HCT116 (cell line): ENCODE data around the gene GAPDH. TPM values are rescaled to one million over a fixed set of nuclear protein-coding genes. Genes with fewer than 3 reads are reported as not detected.

ENCODE experiments used
- ATAC-seq: fragments of 200-7000 bp; cut with Tn5 transposase; 2 replicates; pipeline ENCODE4 v1.9.1; 2020; ENCODE audit warnings: mild to moderate bottlenecking, moderate library complexity
- BruUV-seq: library from RNA; stranded (reverse); fragments of 400-500 nt; replicated peaks from 2 replicates; lab custom pipeline; 2021; lab: Mats Ljungman, UMichigan
- CTCF ChIA-PET: fragments of 300-600 bp; sonication (Branson Sonifier 250); formaldehyde crosslinking; loops from one replicate; lab custom pipeline; 2021; ENCODE audit warnings: antibody characterized with exemption; lab: Charles Lee
- POLR2A ChIA-PET: fragments of 300-600, 350-600 bp; sonication (Branson Sonifier 250); formaldehyde crosslinking; loops from one replicate; lab custom pipeline; 2021; ENCODE audit warnings: antibody characterized with exemption; lab: Charles Lee
- RAD21 ChIA-PET, 2 experiments: fragments of 300-600 bp; sonication (Branson Sonifier 250); formaldehyde crosslinking; loops; one replicate each; lab custom pipeline; 2023; ENCODE audit warnings: low total read pairs in 2 of 2; ENCODE audit not compliant: uncharacterized antibody in 2 of 2, unreplicated experiment in 2 of 2, low non-redundant PET in 1 of 2; lab: Charles Lee
- DNase-seq: peaks from one replicate; pipeline ENCODE4 v3.0.0-alpha.2; 2010; ENCODE audit warnings: low read depth, low spot score
- H2AFZ ChIP-seq: fragments of 200-600 bp; shearing (Covaris generic), sonication (generic); 2 replicates; pipeline ENCODE4 v1.6.1; 2017; ENCODE audit warnings: low read depth, mixed run types, mixed read lengths, antibody characterized with exemption, low read length; ENCODE audit not compliant: poor library complexity, severe bottlenecking
- H3K27ac ChIP-seq: 2 replicates; pipeline ENCODE4 v1.5.1; 2012; ENCODE audit warnings: low read depth, low read length
- H3K27me3 ChIP-seq: fragments of 200-600 bp; sonication (generic); 2 replicates; pipeline ENCODE4 v1.6.1; 2016; ENCODE audit warnings: mixed run types, low read length, mixed read lengths; ENCODE audit not compliant: insufficient read depth
- H3K36me3 ChIP-seq, 2 experiments: fragments of 200-500 bp in 1 of 2; fragments of 200-600 bp in 1 of 2; sonication (Bioruptor generic) in 1 of 2; sonication (generic) in 1 of 2; 2 replicates each; pipeline versions ENCODE4 v1.5.1 to v1.6.1; 2014 to 2016; ENCODE audit warnings: low read length in 2 of 2, inconsistent platforms in 1 of 2, mixed read lengths in 1 of 2, mixed run types in 1 of 2; ENCODE audit not compliant: insufficient read depth in 2 of 2, control insufficient read depth in 1 of 2
- H3K4me1 ChIP-seq, 2 experiments: fragments of 200-600 bp in 1 of 2; sonication (generic) in 1 of 2; 2 replicates each; pipeline versions ENCODE4 v1.5.1 to v1.6.1; 2012 to 2017; ENCODE audit warnings: low read length in 2 of 2, inconsistent platforms in 1 of 2, mild to moderate bottlenecking in 1 of 2, mixed read lengths in 1 of 2, mixed run types in 1 of 2, moderate library complexity in 1 of 2; ENCODE audit not compliant: insufficient read depth in 2 of 2, control insufficient read depth in 1 of 2
- H3K4me2 ChIP-seq: fragments of 200-600 bp; sonication (generic); 2 replicates; pipeline ENCODE4 v1.6.1; 2017; ENCODE audit warnings: mixed run types, low read length, mixed read lengths
- H3K4me3 ChIP-seq, 2 experiments: fragments of 200-600 bp in 1 of 2; sonication (generic) in 1 of 2; replicated peaks in 1 of 2; 2 replicates each; pipeline ENCODE4 v1.5.1; 2011 to 2016; ENCODE audit warnings: low read length in 2 of 2, control low read depth in 1 of 2, low read depth in 1 of 2, mild to moderate bottlenecking in 1 of 2, mixed read lengths in 1 of 2, mixed run types in 1 of 2
- H3K79me2 ChIP-seq: fragments of 200-600 bp; sonication (generic); 2 replicates; pipeline ENCODE4 v1.6.1; 2017; ENCODE audit warnings: mild to moderate bottlenecking, mixed run types, low read length, moderate library complexity, mixed read lengths; ENCODE audit not compliant: insufficient read depth
- H3K9ac ChIP-seq: fragments of 200-600 bp; sonication (generic); 2 replicates; pipeline ENCODE4 v1.6.1; 2016; ENCODE audit warnings: low read length, mixed read lengths
- H3K9me2 ChIP-seq: fragments of 200-600 bp; sonication (generic), shearing (Covaris generic); 2 replicates; pipeline ENCODE4 v1.6.1; 2017; ENCODE audit warnings: mixed run types, mild to moderate bottlenecking, moderate library complexity; ENCODE audit not compliant: insufficient read depth
- H3K9me3 ChIP-seq, 2 experiments: fragments of 200-500 bp in 1 of 2; fragments of 200-600 bp in 1 of 2; sonication (Bioruptor generic) in 1 of 2; sonication (generic) in 1 of 2; 2 replicates each; pipeline ENCODE4 v1.6.1; 2014 to 2017; ENCODE audit warnings: low read length in 2 of 2, mixed read lengths in 2 of 2, inconsistent platforms in 1 of 2, low read depth in 1 of 2, mild to moderate bottlenecking in 1 of 2, mixed run types in 1 of 2, moderate library complexity in 1 of 2; ENCODE audit not compliant: control insufficient read depth in 1 of 2, insufficient read depth in 1 of 2
- H4K20me1 ChIP-seq: fragments of 200-600 bp; sonication (generic), shearing (Covaris generic); 2 replicates; pipeline ENCODE4 v1.6.1; 2017; ENCODE audit warnings: mixed run types, mild to moderate bottlenecking, moderate library complexity; ENCODE audit not compliant: insufficient read depth
- ATF3 ChIP-seq: IDR thresholded peaks from 2 replicates; pipeline ENCODE4 v1.6.1; 2012
- CBX3 ChIP-seq: IDR thresholded peaks from 2 replicates; pipeline ENCODE4 v1.6.1; 2012; ENCODE audit warnings: low read depth
- CEBPB ChIP-seq: IDR thresholded peaks from 2 replicates; pipeline ENCODE4 v1.6.1; 2012; ENCODE audit warnings: low read depth
- CTCF ChIP-seq, 3 experiments: fragments of 200-600 bp in 1 of 3; sonication (generic) in 1 of 3; IDR thresholded peaks in 2 of 3; conservative IDR thresholded peaks in 1 of 3; 2 replicates each; pipeline ENCODE4 v1.5.1; 2012 to 2017; ENCODE audit warnings: low read depth in 2 of 3, low read length in 2 of 3, antibody characterized with exemption in 1 of 3, borderline replicate concordance in 1 of 3, control low read depth in 1 of 3, mild to moderate bottlenecking in 1 of 3, mixed read lengths in 1 of 3, mixed run types in 1 of 3, moderate library complexity in 1 of 3; ENCODE audit not compliant: insufficient read depth in 1 of 3
- EGR1 ChIP-seq: IDR thresholded peaks from 2 replicates; pipeline ENCODE4 v1.6.1; 2012; ENCODE audit warnings: low read depth
- ELF1 ChIP-seq: IDR thresholded peaks from 2 replicates; pipeline ENCODE4 v1.6.1; 2012; ENCODE audit warnings: low read depth, borderline replicate concordance
- EZH2 ChIP-seq: fragments of 200-600 bp; sonication (generic); IDR thresholded peaks from 2 replicates; pipeline ENCODE4 v1.6.1; 2017; ENCODE audit warnings: antibody characterized with exemption, mixed run types
- EZH2phosphoT487 ChIP-seq: fragments of 200-600 bp; IDR thresholded peaks from 2 replicates; pipeline ENCODE4 v1.6.1; 2018; ENCODE audit warnings: antibody characterized with exemption, borderline replicate concordance
- FOSL1 ChIP-seq: IDR thresholded peaks from 2 replicates; pipeline ENCODE4 v1.6.1; 2012; ENCODE audit warnings: low read depth
- JUND ChIP-seq: IDR thresholded peaks from 2 replicates; pipeline ENCODE4 v1.6.1; 2012
- MAX ChIP-seq: IDR thresholded peaks from 2 replicates; pipeline ENCODE4 v1.6.1; 2012
- POLR2A ChIP-seq: IDR thresholded peaks from 2 replicates; pipeline ENCODE4 v1.7.0; 2011; ENCODE audit warnings: borderline replicate concordance; ENCODE audit not compliant: insufficient read depth, insufficient read length; ENCODE audit errors: extremely low read depth
- POLR2AphosphoS5 ChIP-seq: IDR thresholded peaks from 2 replicates; pipeline ENCODE4 v1.6.1; 2011; ENCODE audit warnings: mild to moderate bottlenecking, low read depth, low read length, moderate library complexity
- RAD21 ChIP-seq: IDR thresholded peaks from 2 replicates; pipeline ENCODE4 v1.6.1; 2012; ENCODE audit warnings: low read depth, mild to moderate bottlenecking
- SIN3A ChIP-seq: IDR thresholded peaks from 2 replicates; pipeline ENCODE4 v1.6.1; 2012; ENCODE audit warnings: low read depth
- SP1 ChIP-seq: IDR thresholded peaks from 2 replicates; pipeline ENCODE4 v1.6.1; 2012; ENCODE audit warnings: low read depth
- TCF7L2 ChIP-seq: IDR thresholded peaks from 2 replicates; pipeline ENCODE4 v1.7.0; 2011; ENCODE audit warnings: borderline replicate concordance, inconsistent platforms; ENCODE audit not compliant: insufficient read depth, insufficient read length; ENCODE audit errors: extremely low read depth
- YY1 ChIP-seq: IDR thresholded peaks from 2 replicates; pipeline ENCODE4 v1.6.1; 2011; ENCODE audit warnings: low read length, low read depth, moderate library complexity, mild to moderate bottlenecking; ENCODE audit not compliant: insufficient replicate concordance; ENCODE audit errors: extremely low read depth
- ZBTB33 ChIP-seq: IDR thresholded peaks from 2 replicates; pipeline ENCODE4 v1.6.1; 2011; ENCODE audit warnings: mild to moderate bottlenecking, low read length, moderate library complexity; ENCODE audit not compliant: insufficient replicate concordance; ENCODE audit errors: extremely low read depth
- ZFX ChIP-seq: fragments of 450-650 bp; IDR thresholded peaks from 2 replicates; pipeline ENCODE4 v1.6.1; 2017
- ZNF274 ChIP-seq: fragments of 200-500 bp; sonication (Bioruptor generic); IDR thresholded peaks from 2 replicates; pipeline ENCODE4 v1.6.1; 2014; ENCODE audit warnings: mild to moderate bottlenecking, low read depth, low read length, inconsistent platforms
- intact Hi-C: fragments of 100-400 bp; cut with micrococcal nuclease; formaldehyde crosslinking; loops from 2 replicates; pipeline ENCODE4 v1.10.0; 2022
- total RNA-seq: library from RNA; stranded (reverse); gene quantifications from one replicate; pipeline ENCODE4 v1.2.1, GENCODE V29; 2021; ENCODE audit not compliant: unreplicated experiment

GAPDH gene
- total RNA-seq, 1 experiment from 2014 or later = 5,901 TPM

- no peaks in the 10 kb centered on the region for H4K20me1 ChIP-seq
- peak; percentile 81 for ATAC-seq
- peak within 1 kb of the TSS; percentile 97 for H3K27ac ChIP-seq
- no peaks in the 10 kb centered on the region for H3K9me2 ChIP-seq
- ChIA-PET CTCF (no interaction called here), POLR2A (interaction anchor here (1.0 to 1.2 kb wide), 5 partner anchors 11 to 451 kb away, joined by 3 to 12 read pairs (median 5); partner anchors contain the start of genes C12orf57, GAPDH, RNU7-1 and VAMP1), RAD21 (interaction anchor here in 1 of 2 experiments (0.8 kb wide), 1 partner anchor 22 kb away, joined by 3 read pairs; the partner anchor contains the start of gene VAMP1)
- H3K36me3 ChIP-seq = peaks cover 16 to 32% of the 10 kb centered on the region in 2 experiments
- H3K79me2 ChIP-seq = peaks cover 54% of the 10 kb centered on the region
- H3K9ac ChIP-seq = peak within 1 kb of the TSS; percentile 98
- peak within 1 kb of the TSS; percentile 98 for H3K4me2 ChIP-seq
- H3K4me1 ChIP-seq = peaks cover 12 to 19% of the 10 kb centered on the region in 2 experiments
- intact Hi-C loops = loop anchor here (2.0 kb wide), 1 partner anchor 70 kb away; no protein-coding TSS in a partner anchor
- peak; percentile 87 for DNase-seq
- peak within 1 kb of the TSS; percentile 86 to 90 for H3K4me3 ChIP-seq
- peak within 1 kb of the TSS; percentile 86 for H2AFZ ChIP-seq
- H3K27me3 ChIP-seq = no peaks in the 10 kb centered on the region
- TSS peak; percentile 92 for BruUV-seq
- no peaks in the 10 kb centered on the region for H3K9me3 ChIP-seq
- TF ChIP-seq EGR1 (peak; percentile 84), CEBPB (no peak), ATF3 (no peak), RAD21 (no peak), JUND (no peak), ZFX (peak; percentile 43; the same call in 1 of the 2 replicates), SP1 (peak; percentile 63), YY1 (peak; percentile 96), POLR2AphosphoS5 (peak; percentile 89), MAX (no peak), ZBTB33 (peak; percentile 46), POLR2A (peak; percentile 92), TCF7L2 (no peak), SIN3A (peak; percentile 71), CBX3 (no peak), EZH2phosphoT487 (no peak), CTCF (IDR thresholded peaks at IDR 0.05 in 2 of 3, conservative IDR thresholded peaks at IDR 0.05 in 1 of 3; ENCODE audit: borderline replicate concordance in 1 of 3, insufficient read depth in 1 of 3, low read depth in 2 of 3, low read length in 2 of 3) (no peak), ELF1 (peak; percentile 59), ZNF274 (no peak), FOSL1 (no peak), EZH2 (no peak)
These were observed 41.4 kb upstream of the GAPDH start, which contains the start of gene MRPL51 for GRCh38 chr12:6492838-6493496. MRPL51 (minus strand) TSS chr12:6493262; CDS start chr12:6493136, 126 bp downstream.
